ENCODE results near the gene EXOC4. TPM values are rescaled to one million over a fixed set of nuclear protein-coding genes. Genes with fewer than 3 reads are reported as not detected.

EXOC4 gene
- total and polyA plus RNA-seq, 2 of the 13 experiments (the other 11 are each of a cell fraction or from before 2014, with no cell fraction given) = 22.5 to 39.0 TPM

GRCh38 chr7:133851411-133851810 is 598.5 kb downstream of the EXOC4 start (continued):
- TF ChIP-seq ZFP36L2 (CRISPR knock-in tag; IDR thresholded peaks at IDR 0.05) (no peak), ZNF382 (CRISPR knock-in tag; IDR thresholded peaks at IDR 0.05; ENCODE audit: borderline replicate concordance) (no peak), ZNF34 (CRISPR knock-in tag; IDR thresholded peaks at IDR 0.05; ENCODE audit: borderline replicate concordance) (no peak), REL (CRISPR knock-in tag; conservative IDR thresholded peaks at IDR 0.05) (no peak), TCF7 (IDR thresholded peaks at IDR 0.05; ENCODE audit: low read depth) (no peak)

- H3K36me3 ChIP-seq (replicated peaks in 1 of 2; ENCODE audit: control insufficient read depth in 1 of 2, insufficient read depth in 2 of 2, low read length in 2 of 2) = no peaks in the 10 kb centered on the region
- DNase-seq (ENCODE audit: low spot score) (peak; percentile 47), FAIRE-seq (peak; percentile 69), ATAC-seq (peak; percentile 98)
- ChIA-PET CTCF (ENCODE audit: low intra/inter-chr PET ratio, low total read pairs) (interaction anchor here (0.6 kb wide), 1 partner anchor 137 kb away, joined by 3 read pairs; no protein-coding TSS in a partner anchor), POLR2A (no interaction called here)
- 0 out of 2 replicates have a peak, but pooled peaks cover 7% of the 10 kb centered on the region for H3K4me1 ChIP-seq (ENCODE audit: insufficient read depth, low read length)
- H3K9ac ChIP-seq (ENCODE audit: insufficient read depth, low read depth, low read length) = no peak overlapping the region
- H3K9me3 ChIP-seq (ENCODE audit: low read length) = no peaks in the 10 kb centered on the region
- peak; percentile 48 for TF ChIP-seq STAG1 (CRISPR knock-in tag; IDR thresholded peaks at IDR 0.05)
- TF ChIP-seq CTCF (CRISPR knock-in tag; IDR thresholded peaks at IDR 0.05) = peak; percentile 54
- no peak for TF ChIP-seq MNT (IDR thresholded peaks at IDR 0.05)
- TF ChIP-seq SMC3 (IDR thresholded peaks at IDR 0.05; ENCODE audit: low read length) = peak; percentile 50; the same call in 1 of the 2 replicates
- 0 out of 2 replicates have a peak, but pooled peaks have one; percentile 9 for TF ChIP-seq FOSL2 (CRISPR knock-in tag; IDR thresholded peaks at IDR 0.05)
- TF ChIP-seq ETV6 (CRISPR knock-in tag; conservative IDR thresholded peaks at IDR 0.05) = no peak
- peak; percentile 75 for TF ChIP-seq XRCC5 (optimal IDR thresholded peaks at IDR 0.05; ENCODE audit: low read length)
- TF ChIP-seq ZMYM4 (CRISPR knock-in tag; IDR thresholded peaks at IDR 0.05) = 0 out of 2 replicates have a peak, but pooled peaks have one; percentile 34
- no peaks in the 10 kb centered on the region for H4K20me1 ChIP-seq (ENCODE audit: insufficient read depth, low read length)
- H3K4me3 ChIP-seq (replicated peaks in 1 of 3; ENCODE audit: insufficient read depth in 1 of 3, low read depth in 2 of 3, low read length in 3 of 3) = no peak overlapping the region
- in situ Hi-C loops (cut with HindIII; ENCODE audit: extremely low pct_ligation_motif_present, low pct_unique_long_range_greater_than_20kb) = no loop called here
- H3K27me3 ChIP-seq (ENCODE audit: control insufficient read depth in 1 of 2, insufficient read depth in 2 of 2, low read length in 2 of 2) = no peaks in the 10 kb centered on the region
- intact Hi-C loops (cut with micrococcal nuclease; ENCODE audit: unreplicated experiment) = loop anchor here (10.0 kb wide), 1 partner anchor 571 kb away; no protein-coding TSS in a partner anchor
- 65% methylated on average over 6 of the region's 6 CpGs for WGBS (ENCODE audit: low lambda C conversion rate)
- H3K27ac ChIP-seq (ENCODE audit: extremely low read length, insufficient read depth, low read length) = no peak overlapping the region
- no peaks in the 10 kb centered on the region for H3K79me2 ChIP-seq (ENCODE audit: insufficient read depth, low read length)
- no peak overlapping the region for H2AFZ ChIP-seq (ENCODE audit: low read length)
- no TSS peak for BruUV-seq (replicated peaks)
- H3K4me2 ChIP-seq (ENCODE audit: low read depth, low read length) = no peak overlapping the region
Observed at GRCh38 chr7:133853706-133854276, 600.9 kb downstream of the EXOC4 start.

Data from HepG2 (cell line).